K562 (cell line): ENCODE data around the gene GART. TPM values are rescaled to one million over a fixed set of nuclear protein-coding genes. Genes with fewer than 3 reads are reported as not detected.

ENCODE experiments used
- ARHGAP35 ChIP-seq: fragments of 450-650 bp; IDR thresholded peaks from 2 replicates; pipeline ENCODE4 v1.6.1; 2018; ENCODE audit not compliant: partially characterized antibody
- ATF1 ChIP-seq, 2 experiments: fragments of 450-650 bp in 1 of 2; IDR thresholded peaks; 2 replicates each; pipeline ENCODE4 v1.6.1; 2016; ENCODE audit warnings: missing compliant biosample characterization in 1 of 2, missing genetic modification characterization in 1 of 2
- BCLAF1 ChIP-seq, 2 experiments: fragments of 450-650 bp in 1 of 2; IDR thresholded peaks; 2 replicates each; pipeline ENCODE4 v1.6.1; 2011 to 2017; ENCODE audit warnings: low read depth in 2 of 2, antibody characterized with exemption in 1 of 2, borderline replicate concordance in 1 of 2, low read length in 1 of 2, mild to moderate bottlenecking in 1 of 2, mixed read lengths in 1 of 2; ENCODE audit not compliant: control insufficient read depth in 1 of 2
- CREB1 ChIP-seq, 2 experiments: sonication (generic) in 1 of 2; formaldehyde crosslinking in 1 of 2; IDR thresholded peaks; 2 replicates each; pipeline versions ENCODE4 v1.6.1 to v1.8.0; 2012 to 2022; ENCODE audit warnings: inconsistent platforms in 1 of 2, mild to moderate bottlenecking in 1 of 2, missing genetic modification reagents in 1 of 2, moderate library complexity in 1 of 2
- CREBBP ChIP-seq: IDR thresholded peaks from one replicate; pipeline ENCODE4 v1.6.1; 2012; ENCODE audit warnings: low read depth, mild to moderate bottlenecking, control low read depth, inconsistent platforms, low read length
- DIDO1 ChIP-seq: fragments of 450-650 bp; IDR thresholded peaks from 2 replicates; pipeline ENCODE4 v1.6.1; 2016; ENCODE audit warnings: low read depth, missing biosample characterization, missing genetic modification characterization
- EZH2 ChIP-seq: IDR thresholded peaks from 2 replicates; pipeline ENCODE4 v1.6.1; 2012; ENCODE audit warnings: low read depth, mild to moderate bottlenecking, inconsistent platforms, low read length, borderline replicate concordance
- FOXP1 ChIP-seq: sonication (generic); formaldehyde crosslinking; IDR thresholded peaks from 2 replicates; pipeline ENCODE4 v1.8.0; 2022; ENCODE audit warnings: mild to moderate bottlenecking, missing genetic modification reagents
- HES1 ChIP-seq: fragments of 450-650 bp; IDR thresholded peaks from 2 replicates; pipeline ENCODE4 v1.6.1; 2016; ENCODE audit warnings: low read depth, mild to moderate bottlenecking, moderate library complexity
- KAT8 ChIP-seq: fragments of 450-650 bp; IDR thresholded peaks from 2 replicates; pipeline ENCODE4 v1.6.1; 2016; ENCODE audit warnings: low read depth, mild to moderate bottlenecking
- KHSRP ChIP-seq: fragments of 450-650 bp; IDR thresholded peaks from 2 replicates; pipeline ENCODE4 v1.6.1; 2017
- MBD2 ChIP-seq: sonication (generic); IDR thresholded peaks from 2 replicates; pipeline ENCODE4 v1.6.1; 2016; ENCODE audit warnings: low read depth, borderline replicate concordance
- NFYB ChIP-seq: IDR thresholded peaks from 2 replicates; pipeline ENCODE4 v1.6.1; 2011; ENCODE audit warnings: mild to moderate bottlenecking, moderate library complexity; ENCODE audit not compliant: insufficient read length; ENCODE audit errors: extremely low read depth
- RFX5 ChIP-seq: IDR thresholded peaks from 2 replicates; pipeline ENCODE4 v1.6.1; 2011; ENCODE audit warnings: low read depth, mild to moderate bottlenecking, improper control_type of control experiment, low read length
- SLC30A9 ChIP-seq: fragments of 250-450 bp; sonication (Bioruptor Pico); IDR thresholded peaks from 2 replicates; pipeline ENCODE4 v1.8.0; 2022; ENCODE audit warnings: mild to moderate bottlenecking, moderate library complexity
- SP2 ChIP-seq: IDR thresholded peaks from 2 replicates; pipeline ENCODE4 v1.6.1; 2011; ENCODE audit warnings: mild to moderate bottlenecking, low read depth, low read length, moderate library complexity; ENCODE audit not compliant: poor library complexity, severe bottlenecking; ENCODE audit errors: extremely low read depth
- U2AF1 ChIP-seq: fragments of 200-400 bp; formaldehyde crosslinking; optimal IDR thresholded peaks from 2 replicates; pipeline ENCODE3; 2017; ENCODE audit warnings: mild to moderate bottlenecking, low read depth, low read length, moderate library complexity
- ZNF408 ChIP-seq: fragments of 250-450 bp; sonication (Bioruptor Pico); IDR thresholded peaks from 2 replicates; pipeline ENCODE4 v1.4.0; 2020; ENCODE audit warnings: low read depth, mild to moderate bottlenecking, moderate library complexity
- ZNF436 ChIP-seq: fragments of 250-450, 450-650 bp; sonication (Bioruptor Pico); formaldehyde crosslinking; IDR thresholded peaks from 2 replicates; pipeline ENCODE4 v1.7.0; 2020; ENCODE audit warnings: mild to moderate bottlenecking
- polyA plus RNA-seq, 8 experiments: library from polyadenylated mRNA; depleted of rRNA in 4 of 8; stranded (reverse) in 5 of 8; unstranded in 3 of 8; fragments of >200 nt; fragmentation: Nextera tagmentation in 2 of 8; fragmentation: Illumina TruSeq in 1 of 8; extraction: Ambion mirVana in 2 of 8; extraction: Trizol in 1 of 8; gene quantifications; 2 replicates each; pipeline versions ENCODE4 v1.2.1 to v1.2.3, GENCODE V29; 2011 to 2014; ENCODE audit warnings: inconsistent platforms in 1 of 8, missing spikeins in 1 of 8
- total RNA-seq, 7 experiments: library from RNA; depleted of rRNA in 6 of 7; stranded (reverse); fragments of >200 nt in 6 of 7; fragmentation: Illumina TruSeq in 2 of 7; extraction: Trizol in 2 of 7; gene quantifications; 2 replicates each; pipeline versions ENCODE4 v1.2.1 to v1.2.3, GENCODE V29; 2011 to 2021; ENCODE audit warnings: low replicate concordance in 1 of 7
- TF ChIP-seq, protein P1 (sequence below): fragments of 450-650 bp; formaldehyde crosslinking; IDR thresholded peaks from 2 replicates; pipeline ENCODE4 v1.4.0; 2020; ENCODE audit warnings: mild to moderate bottlenecking, moderate library complexity
- TF ChIP-seq, protein P2 (sequence below): fragments of 450-650 bp; IDR thresholded peaks from 2 replicates; pipeline ENCODE4 v1.7.0; 2016; ENCODE audit warnings: borderline replicate concordance

Gene GART
- total and polyA plus RNA-seq, 9 of the 15 experiments (the other 6 are each of a cell fraction or from before 2014, with no cell fraction given): 141 to 429 (median 349) TPM

- TF ChIP-seq, protein P1, sequence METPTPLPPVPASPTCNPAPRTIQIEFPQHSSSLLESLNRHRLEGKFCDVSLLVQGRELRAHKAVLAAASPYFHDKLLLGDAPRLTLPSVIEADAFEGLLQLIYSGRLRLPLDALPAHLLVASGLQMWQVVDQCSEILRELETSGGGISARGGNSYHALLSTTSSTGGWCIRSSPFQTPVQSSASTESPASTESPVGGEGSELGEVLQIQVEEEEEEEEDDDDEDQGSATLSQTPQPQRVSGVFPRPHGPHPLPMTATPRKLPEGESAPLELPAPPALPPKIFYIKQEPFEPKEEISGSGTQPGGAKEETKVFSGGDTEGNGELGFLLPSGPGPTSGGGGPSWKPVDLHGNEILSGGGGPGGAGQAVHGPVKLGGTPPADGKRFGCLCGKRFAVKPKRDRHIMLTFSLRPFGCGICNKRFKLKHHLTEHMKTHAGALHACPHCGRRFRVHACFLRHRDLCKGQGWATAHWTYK (CRISPR knock-in tag): peak; percentile 64
- TF ChIP-seq NFYB: no peak
- TF ChIP-seq ARHGAP35: no peak
- no peak for TF ChIP-seq EZH2
- TF ChIP-seq KAT8: no peak
- TF ChIP-seq SP2: no peak
- no peak for TF ChIP-seq HES1
- no peak for TF ChIP-seq ZNF408 (CRISPR knock-in tag)
- no peak for TF ChIP-seq BCLAF1 (IDR thresholded peaks at IDR 0.05; ENCODE audit: borderline replicate concordance in 1 of 2, control insufficient read depth in 1 of 2, low read depth in 2 of 2, low read length in 1 of 2)
- TF ChIP-seq CREB1 (IDR thresholded peaks at IDR 0.05): peak; percentile 65
- peak; percentile 67 for TF ChIP-seq CREB1 (CRISPR knock-in tag; IDR thresholded peaks at IDR 0.05)
- TF ChIP-seq CREBBP: no peak
- TF ChIP-seq MBD2: peak; percentile 36; the same call in 1 of the 2 replicates
- no peak for TF ChIP-seq SLC30A9 (CRISPR knock-in tag)
- TF ChIP-seq ATF1 (CRISPR knock-in tag; IDR thresholded peaks at IDR 0.05): no peak
- peak; percentile 80 for TF ChIP-seq ATF1 (tag; IDR thresholded peaks at IDR 0.05)
- TF ChIP-seq U2AF1: no peak
- TF ChIP-seq, protein P2, sequence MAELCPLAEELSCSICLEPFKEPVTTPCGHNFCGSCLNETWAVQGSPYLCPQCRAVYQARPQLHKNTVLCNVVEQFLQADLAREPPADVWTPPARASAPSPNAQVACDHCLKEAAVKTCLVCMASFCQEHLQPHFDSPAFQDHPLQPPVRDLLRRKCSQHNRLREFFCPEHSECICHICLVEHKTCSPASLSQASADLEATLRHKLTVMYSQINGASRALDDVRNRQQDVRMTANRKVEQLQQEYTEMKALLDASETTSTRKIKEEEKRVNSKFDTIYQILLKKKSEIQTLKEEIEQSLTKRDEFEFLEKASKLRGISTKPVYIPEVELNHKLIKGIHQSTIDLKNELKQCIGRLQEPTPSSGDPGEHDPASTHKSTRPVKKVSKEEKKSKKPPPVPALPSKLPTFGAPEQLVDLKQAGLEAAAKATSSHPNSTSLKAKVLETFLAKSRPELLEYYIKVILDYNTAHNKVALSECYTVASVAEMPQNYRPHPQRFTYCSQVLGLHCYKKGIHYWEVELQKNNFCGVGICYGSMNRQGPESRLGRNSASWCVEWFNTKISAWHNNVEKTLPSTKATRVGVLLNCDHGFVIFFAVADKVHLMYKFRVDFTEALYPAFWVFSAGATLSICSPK: no peak
- no peak for TF ChIP-seq RFX5
- TF ChIP-seq KHSRP: no peak
- 0 out of 2 replicates have a peak, but pooled peaks have one; percentile 40 for TF ChIP-seq ZNF436 (CRISPR knock-in tag)
- TF ChIP-seq FOXP1: no peak
- no peak for TF ChIP-seq DIDO1 (tag)
Measured at GRCh38 chr21:33588485-33589335, 46.8 kb upstream of the GART start, which contains the start of gene DONSON (continued).
